Activated T-cell treated with anti-CD3 and anti-CD28 coated beads, Interleukin-2, amount 50 U/mL, for 1 hour (primary cell): Measurements from ENCODE around the gene DHX35.
A peak's percentile ranks its signal among the peaks of the same experiment; 100 is the strongest.

Experiments
- DNase-seq: peaks from one replicate; pipeline ENCODE4 v3.0.0-alpha.2; 2020

Gene DHX35

DNA sequence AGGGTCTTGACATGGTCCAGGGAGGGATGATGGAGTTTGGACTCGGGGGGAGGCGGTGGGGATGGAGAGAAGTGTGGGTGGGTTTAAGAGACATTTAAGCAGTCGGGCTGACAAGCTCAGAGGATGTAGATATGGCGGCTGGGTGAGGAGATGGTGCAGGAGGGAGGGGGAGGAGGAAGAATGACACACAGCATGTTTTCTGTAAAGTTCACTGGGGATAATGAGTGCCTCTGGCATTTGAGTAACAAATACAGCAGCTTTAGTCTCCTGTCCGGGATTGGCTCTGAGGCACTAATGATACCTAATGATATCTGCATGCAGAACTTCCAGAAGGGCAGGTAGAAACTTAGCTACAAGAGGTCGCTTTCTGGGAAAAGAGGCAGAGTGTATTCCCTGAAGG is 107.8 kb downstream of the DHX35 start:
- DNase-seq, result no peak

DNA sequence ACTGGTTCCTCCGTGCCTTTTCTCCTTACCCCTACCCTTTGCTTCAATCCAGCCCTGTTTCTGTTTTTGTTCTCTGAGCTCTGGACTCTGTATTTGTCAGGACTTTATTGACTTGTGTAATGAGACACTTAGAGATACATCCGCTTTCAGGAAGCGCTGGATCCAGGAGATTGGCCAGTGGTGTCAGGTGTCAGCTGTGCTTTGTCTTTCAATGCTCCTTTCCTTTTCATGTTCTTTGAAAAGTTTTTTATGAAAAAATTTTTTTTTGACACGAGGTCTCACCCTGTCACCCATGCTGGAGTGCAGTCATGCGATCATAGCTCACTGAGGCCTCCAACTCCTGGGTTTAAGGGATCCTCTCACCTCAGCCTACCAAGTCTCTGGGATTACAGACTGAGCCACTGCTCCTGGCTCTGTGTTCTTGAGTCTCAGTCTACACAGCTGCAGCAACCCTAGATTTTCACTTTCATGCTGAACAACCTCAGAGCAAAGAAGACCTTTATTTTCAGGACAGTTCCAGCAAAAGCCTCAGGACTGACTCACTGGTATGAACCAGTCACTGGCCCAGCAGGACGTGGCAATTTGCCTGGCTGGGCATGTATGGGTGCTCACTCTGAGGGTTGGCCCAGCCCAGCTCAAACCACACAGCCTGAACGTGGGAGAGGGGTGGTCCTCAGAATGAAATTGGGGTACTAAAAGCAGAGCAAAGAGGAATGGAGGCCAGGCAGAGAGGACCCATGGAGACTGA is 108.5 kb downstream of the DHX35 start:
- DNase-seq, result no peak

DNA sequence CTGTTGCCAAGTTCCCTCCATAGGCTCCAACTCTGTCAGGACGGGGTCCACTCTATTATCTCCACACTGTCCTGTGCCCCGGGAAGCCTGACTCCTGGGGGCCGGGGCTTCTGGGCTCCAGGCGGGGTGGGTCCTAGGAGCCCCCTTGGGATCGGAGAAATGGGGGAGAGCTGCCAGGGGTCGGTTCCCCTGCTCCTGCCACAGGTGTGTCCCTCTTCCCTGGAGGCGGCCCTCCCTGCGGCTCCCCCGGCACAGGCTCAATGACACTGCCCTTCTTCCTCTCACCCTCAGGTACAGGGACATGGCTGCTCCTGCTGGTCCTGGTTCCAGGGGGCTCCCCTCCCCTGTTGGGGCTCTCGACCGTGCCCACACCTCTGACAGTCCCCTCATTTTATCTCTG is 110.0 kb downstream of the DHX35 start:
- DNase-seq, result no peak

DNA sequence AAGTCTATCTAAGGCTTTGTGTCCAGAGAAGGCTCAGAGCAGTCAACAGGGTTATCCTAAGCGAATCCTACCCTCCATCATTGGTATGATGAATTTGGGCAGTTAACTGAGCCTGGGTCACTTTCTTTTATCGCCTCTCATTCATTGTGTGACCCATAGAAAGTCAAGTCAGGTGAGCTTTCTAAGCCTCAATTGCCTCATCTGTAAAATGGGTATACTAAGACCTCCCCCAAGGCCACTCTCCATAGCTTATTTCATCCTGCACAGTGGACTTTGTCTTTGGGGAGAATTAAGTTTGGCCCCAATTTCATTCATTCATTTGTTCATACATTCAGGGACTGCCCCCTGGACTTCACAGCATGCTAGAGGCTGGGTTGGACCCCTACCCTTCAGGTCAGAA is 110.5 kb downstream of the DHX35 start:
- no peak for DNase-seq

DNA sequence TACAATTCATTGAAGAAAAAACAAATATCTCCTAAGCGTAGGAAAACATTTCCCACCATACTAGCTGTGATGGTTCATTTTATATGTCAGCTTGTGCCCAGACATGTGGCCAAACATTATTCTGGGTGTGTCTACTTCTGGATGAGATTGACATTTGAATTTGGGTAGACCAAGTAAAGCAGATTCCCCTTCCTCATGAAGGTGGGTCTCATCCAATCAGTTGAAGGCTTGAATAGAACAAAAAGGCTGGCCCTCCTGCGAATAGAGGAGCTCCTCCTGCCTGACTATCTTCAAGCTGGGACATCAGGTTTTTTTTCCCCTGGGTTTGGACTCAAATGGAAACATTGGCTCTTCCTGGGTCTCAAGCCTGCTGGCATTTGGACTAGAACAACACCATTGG is 113.6 kb downstream of the DHX35 start:
- DNase-seq, result no peak

DNA sequence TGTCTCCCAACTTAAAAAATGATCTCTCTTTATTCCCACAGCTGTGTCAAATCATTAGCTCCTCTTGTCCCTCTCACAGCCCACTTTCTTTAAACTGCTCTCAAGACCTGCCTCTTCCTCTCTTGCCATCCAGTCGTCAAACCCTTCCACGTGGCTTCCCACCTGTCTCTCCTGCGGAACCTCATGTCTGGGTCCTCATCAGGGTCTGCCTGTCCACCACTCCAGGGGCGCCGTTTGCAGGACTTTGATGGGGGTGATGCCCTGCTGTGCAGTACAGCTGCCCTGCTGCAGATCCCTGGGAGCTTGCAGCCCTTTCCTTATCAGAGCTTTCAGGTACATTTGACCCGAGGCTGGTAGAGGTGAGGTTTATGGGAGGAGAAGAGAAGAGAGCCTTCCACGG is 114.8 kb downstream of the DHX35 start:
- no peak for DNase-seq

DNA sequence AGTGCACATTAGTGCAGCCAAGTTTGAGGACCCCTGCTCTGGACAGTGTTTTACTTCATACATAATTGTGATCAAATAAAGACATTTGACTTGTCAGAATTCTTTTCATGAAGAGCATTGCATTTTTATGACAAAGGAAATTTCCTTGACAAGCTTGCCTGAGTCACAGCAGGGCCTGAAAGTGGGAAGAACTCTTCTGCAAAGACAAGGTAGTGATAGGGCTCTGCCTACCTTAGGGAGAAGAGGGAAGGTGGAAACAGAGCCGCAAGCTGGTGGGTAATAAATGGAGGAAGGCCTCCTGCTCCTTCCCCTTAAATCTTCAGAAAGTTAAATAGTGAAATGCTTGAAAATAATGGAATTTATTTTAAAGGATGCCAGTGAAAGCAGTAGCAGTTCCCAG is 118.2 kb downstream of the DHX35 start:
- DNase-seq, result no peak

DNA sequence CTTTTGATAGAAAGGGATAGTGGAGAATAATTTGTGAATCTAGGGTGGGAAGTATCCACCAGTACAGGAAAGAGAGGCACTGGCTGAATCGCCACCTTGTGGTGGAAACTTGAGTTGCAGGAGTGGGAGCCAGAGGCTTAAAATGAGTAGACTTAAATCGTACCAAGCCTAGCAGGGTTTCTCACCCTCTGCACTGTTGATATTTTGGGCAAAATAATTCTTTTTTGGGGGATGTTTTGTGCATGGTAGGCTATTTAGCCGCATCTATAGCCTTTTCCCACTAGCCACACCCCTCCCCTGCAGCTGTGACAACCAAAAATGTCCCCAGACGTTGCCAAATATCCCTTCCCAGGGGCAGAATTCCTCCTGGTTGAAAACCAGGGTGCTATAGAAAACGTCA is 119.1 kb downstream of the DHX35 start:
- DNase-seq, result peak; percentile 76

DNA sequence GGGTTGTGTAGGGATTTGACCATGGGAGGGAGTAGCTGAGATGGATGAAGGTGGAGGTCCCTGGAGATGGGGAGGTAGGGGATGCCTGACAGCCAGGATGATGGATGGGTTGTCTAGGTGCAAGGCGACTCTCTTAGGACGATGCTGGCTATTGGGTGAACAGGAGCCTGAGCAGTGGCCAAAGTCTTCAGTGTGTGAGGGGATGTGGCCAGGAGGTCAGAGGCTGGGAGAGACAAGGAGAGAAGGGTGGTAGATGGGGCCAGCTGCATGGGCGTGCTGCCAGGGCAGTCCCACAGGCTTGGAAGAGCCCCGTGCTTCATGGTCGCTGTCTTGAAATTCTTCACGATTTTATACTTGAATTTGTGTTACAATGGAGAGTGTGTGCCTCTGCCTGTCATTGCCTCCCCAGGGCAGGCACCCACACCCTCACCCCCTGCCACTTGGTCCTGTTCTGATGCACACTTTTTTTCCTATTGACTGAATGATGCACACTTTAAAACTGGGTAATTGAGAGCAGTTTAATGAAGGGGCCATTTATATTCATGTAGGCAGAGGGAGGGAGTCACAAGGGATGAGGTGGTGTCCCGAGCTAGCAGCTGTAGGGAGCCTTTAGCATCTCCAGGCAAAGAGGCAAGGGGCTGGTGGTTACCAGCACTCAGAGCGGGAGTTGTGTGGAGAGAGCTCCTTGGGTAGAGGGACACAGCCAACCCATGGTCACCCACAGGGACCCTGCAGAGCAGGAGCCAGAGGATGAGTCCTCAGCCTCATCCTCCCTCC is 120.7 kb downstream of the DHX35 start:
- no peak for DNase-seq

DNA sequence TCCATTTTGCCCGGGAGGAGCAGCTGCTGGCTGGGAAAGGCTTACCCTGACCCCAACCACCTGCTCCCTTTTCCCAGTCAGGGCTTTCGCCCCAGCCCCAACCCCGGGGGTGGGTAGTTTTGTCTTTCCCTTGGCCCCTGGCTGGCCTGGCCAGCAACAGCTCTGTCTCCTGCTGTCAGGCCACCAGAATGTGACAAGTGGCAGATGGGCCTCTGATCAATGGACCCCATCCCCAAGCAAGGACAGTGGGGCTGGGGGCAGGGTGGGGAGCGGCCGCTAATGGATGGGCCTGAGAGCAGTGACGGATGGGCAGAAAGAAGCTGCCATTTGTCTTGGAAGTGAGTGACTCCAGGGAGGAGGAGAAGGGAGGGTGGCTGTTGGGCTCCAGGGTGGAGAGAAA is 121.6 kb downstream of the DHX35 start:
- no peak for DNase-seq

DNA sequence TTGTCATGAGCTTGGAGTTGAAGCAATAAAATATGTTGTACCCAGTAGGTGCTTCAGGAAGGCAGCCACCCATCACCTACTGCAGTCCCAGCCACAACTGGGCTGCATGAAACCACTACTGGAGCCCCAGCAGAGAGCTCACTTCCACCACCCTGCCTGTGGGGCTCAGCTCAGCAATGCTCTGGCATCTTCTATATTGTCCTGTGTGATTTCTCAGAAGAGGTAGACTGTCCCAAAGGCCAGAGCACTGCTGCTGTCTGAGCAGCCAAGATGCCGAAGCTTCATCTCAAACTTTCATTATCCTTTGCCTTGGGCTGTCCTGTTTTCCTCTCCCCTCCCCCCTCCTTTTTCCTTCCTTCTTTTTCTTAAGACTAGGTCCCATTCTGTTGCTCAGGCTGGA is 126.9 kb downstream of the DHX35 start:
- DNase-seq, result no peak
